SK-N-SH treated with all-trans-retinoic acid at 6 μM for 48 hours (cell line): ENCODE data around the gene ADAMTSL1.

Source experiments
- ARNTL ChIP-seq: fragments of 450-650 bp; formaldehyde crosslinking; IDR thresholded peaks from 2 replicates; pipeline ENCODE4 v1.5.0; 2020; ENCODE audit warnings: low read depth, mild to moderate bottlenecking, moderate library complexity, borderline replicate concordance
- GLIS3 ChIP-seq: fragments of 250-450 bp; sonication (Bioruptor Pico); IDR thresholded peaks from 2 replicates; pipeline ENCODE4 v1.5.0; 2020; ENCODE audit warnings: mild to moderate bottlenecking, moderate library complexity
- OSR1 ChIP-seq: fragments of 250-450 bp; sonication (Bioruptor Pico); IDR thresholded peaks from 2 replicates; pipeline ENCODE4 v1.8.0; 2022; ENCODE audit warnings: moderate library complexity, mild to moderate bottlenecking, inconsistent platforms
- TOX ChIP-seq: fragments of 250-450 bp; sonication (Bioruptor Pico); IDR thresholded peaks from 2 replicates; pipeline ENCODE4 v1.8.0; 2021; ENCODE audit warnings: mild to moderate bottlenecking, moderate library complexity, borderline replicate concordance
- ZC3H10 ChIP-seq: fragments of 250-450 bp; sonication (Bioruptor Pico); IDR thresholded peaks from 2 replicates; pipeline ENCODE4 v1.5.1; 2021; ENCODE audit warnings: mild to moderate bottlenecking, moderate library complexity
- ZFP3 ChIP-seq: fragments of 250-450 bp; sonication (Bioruptor Pico); IDR thresholded peaks from 2 replicates; pipeline ENCODE4 v1.5.0; 2020; ENCODE audit warnings: mild to moderate bottlenecking, moderate library complexity
- ZFP30 ChIP-seq: fragments of 450-650 bp; formaldehyde crosslinking; IDR thresholded peaks from 2 replicates; pipeline ENCODE4 v1.5.0; 2022; ENCODE audit warnings: mild to moderate bottlenecking, moderate library complexity
- ZNF8 ChIP-seq: fragments of 450-650 bp; formaldehyde crosslinking; IDR thresholded peaks from 2 replicates; pipeline ENCODE4 v1.5.0; 2020; ENCODE audit warnings: mild to moderate bottlenecking, moderate library complexity

DNA sequence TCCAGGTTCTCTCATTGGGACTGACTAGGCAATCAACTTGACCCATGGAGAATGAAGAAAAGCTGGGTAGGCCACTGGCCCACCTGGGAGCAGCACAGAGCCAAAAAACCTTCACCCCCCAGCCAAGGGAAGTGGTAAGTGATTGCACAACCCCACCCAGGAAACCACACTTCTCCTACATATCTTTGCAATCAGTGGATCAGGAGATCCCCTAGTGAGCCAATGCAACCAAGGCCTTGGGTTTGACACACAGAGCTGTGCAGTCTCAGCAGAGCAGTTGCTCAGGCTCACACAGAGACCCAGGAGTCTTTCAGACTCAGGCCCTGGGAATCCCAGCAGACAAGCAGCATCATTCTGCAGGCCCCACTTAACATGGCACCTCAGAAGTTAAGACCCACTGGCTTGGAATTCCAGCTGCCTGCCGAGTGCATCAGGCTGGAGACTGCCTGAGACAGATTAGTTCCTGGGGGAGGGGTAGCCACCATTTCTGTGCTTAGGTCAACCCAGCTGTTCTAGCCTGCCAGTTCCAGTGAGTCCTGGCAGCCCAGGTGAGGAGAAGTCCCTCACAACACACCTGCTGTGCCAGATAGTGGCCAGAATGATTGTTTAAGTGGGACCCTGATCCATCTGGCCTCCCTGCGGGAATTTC, 422.7 kb downstream of the ADAMTSL1 start:
- TF ChIP-seq ZFP3 (no peak), GLIS3 (no peak), OSR1 (CRISPR knock-in tag) (no peak), TOX (CRISPR knock-in tag) (no peak), ZNF8 (CRISPR knock-in tag) (no peak), ZC3H10 (CRISPR knock-in tag) (no peak), ARNTL (no peak), ZFP30 (no peak)
